K562 (cell line): ENCODE results near the gene TMEM107. TPM values are rescaled to one million over a fixed set of nuclear protein-coding genes. Genes with fewer than 3 reads are reported as not detected.
A peak's percentile ranks its signal among the peaks of the same experiment; 100 is the strongest.

ENCODE experiments used
- CBFB ChIP-seq: sonication (generic); formaldehyde crosslinking; IDR thresholded peaks from 2 replicates; pipeline ENCODE4 v1.4.0; 2020; ENCODE audit warnings: mild to moderate bottlenecking, missing genetic modification reagents
- CBX3 ChIP-seq, 2 experiments: IDR thresholded peaks; 1 replicate in 1 of 2; 2 replicates in 1 of 2; pipeline ENCODE4 v1.6.1; 2012; ENCODE audit warnings: inconsistent platforms in 2 of 2, low read length in 2 of 2, borderline replicate concordance in 1 of 2, control low read depth in 1 of 2
- GATAD2A ChIP-seq: fragments of 450-650 bp; IDR thresholded peaks from 2 replicates; pipeline ENCODE4 v1.6.1; 2017
- KDM5B ChIP-seq: fragments of 200-600 bp; sonication (generic); IDR thresholded peaks from 2 replicates; pipeline ENCODE4 v1.6.1; 2012; ENCODE audit warnings: low read depth, mild to moderate bottlenecking, moderate library complexity, low read length, control low read depth, inconsistent platforms; ENCODE audit not compliant: insufficient replicate concordance
- MEF2D ChIP-seq: conservative IDR thresholded peaks from 2 replicates; pipeline ENCODE4 v1.6.1; 2016; ENCODE audit warnings: low read depth, missing genetic modification characterization, missing compliant biosample characterization
- MTA3 ChIP-seq: fragments of 450-650 bp; formaldehyde crosslinking; IDR thresholded peaks from 2 replicates; pipeline ENCODE4 v1.6.1; 2017; ENCODE audit warnings: mild to moderate bottlenecking, borderline replicate concordance
- NCOA4 ChIP-seq: fragments of 450-650 bp; IDR thresholded peaks from 2 replicates; pipeline ENCODE4 v1.6.1; 2018; ENCODE audit warnings: mild to moderate bottlenecking; ENCODE audit not compliant: partially characterized antibody
- NRF1 ChIP-seq, 2 experiments: fragments of 450-650 bp; IDR thresholded peaks in 1 of 2; conservative IDR thresholded peaks in 1 of 2; 2 replicates each; pipeline ENCODE4 v1.6.1; 2014; ENCODE audit warnings: mild to moderate bottlenecking in 2 of 2
- NUFIP1 ChIP-seq: fragments of 450-650 bp; IDR thresholded peaks from 2 replicates; pipeline ENCODE4 v1.6.1; 2018; ENCODE audit not compliant: partially characterized antibody
- POLR2AphosphoS5 ChIP-seq: IDR thresholded peaks from 2 replicates; pipeline ENCODE4 v1.6.1; 2011; ENCODE audit warnings: mild to moderate bottlenecking, low read depth, low read length, moderate library complexity; ENCODE audit not compliant: control insufficient read depth, insufficient read depth
- PRMT5 ChIP-seq: sonication (generic); formaldehyde crosslinking; IDR thresholded peaks from 2 replicates; pipeline ENCODE4 v1.5.0; 2020; ENCODE audit warnings: missing genetic modification reagents
- STAT5B ChIP-seq: fragments of 250-450 bp; sonication (Bioruptor Pico); IDR thresholded peaks from 2 replicates; pipeline ENCODE4 v1.8.0; 2021; ENCODE audit warnings: mild to moderate bottlenecking, inconsistent platforms
- TAF1 ChIP-seq: IDR thresholded peaks from 2 replicates; pipeline ENCODE4 v1.6.1; 2011; ENCODE audit warnings: mild to moderate bottlenecking, low read length, moderate library complexity; ENCODE audit not compliant: insufficient read depth, control insufficient read depth, severe bottlenecking; ENCODE audit errors: extremely low read depth
- U2AF1 ChIP-seq: fragments of 200-400 bp; formaldehyde crosslinking; optimal IDR thresholded peaks from 2 replicates; pipeline ENCODE3; 2017; ENCODE audit warnings: mild to moderate bottlenecking, low read depth, low read length, moderate library complexity
- ZFX ChIP-seq: sonication (generic); formaldehyde crosslinking; IDR thresholded peaks from 2 replicates; pipeline ENCODE4 v1.8.0; 2022; ENCODE audit warnings: mild to moderate bottlenecking, missing genetic modification reagents, moderate library complexity
- ZNF324 ChIP-seq: fragments of 250-450 bp; sonication (Bioruptor Pico); IDR thresholded peaks from 2 replicates; pipeline ENCODE4 v1.4.0; 2020; ENCODE audit warnings: mild to moderate bottlenecking
- ZNF75A ChIP-seq: fragments of 450-650 bp; formaldehyde crosslinking; IDR thresholded peaks from 2 replicates; pipeline ENCODE4 v1.4.0; 2020; ENCODE audit warnings: mild to moderate bottlenecking
- polyA plus RNA-seq, 8 experiments: library from polyadenylated mRNA; depleted of rRNA in 4 of 8; stranded (reverse) in 5 of 8; unstranded in 3 of 8; fragments of >200 nt; fragmentation: Nextera tagmentation in 2 of 8; fragmentation: Illumina TruSeq in 1 of 8; extraction: Ambion mirVana in 2 of 8; extraction: Trizol in 1 of 8; gene quantifications; 2 replicates each; pipeline versions ENCODE4 v1.2.1 to v1.2.3, GENCODE V29; 2011 to 2014; ENCODE audit warnings: inconsistent platforms in 1 of 8, missing spikeins in 1 of 8
- total RNA-seq, 7 experiments: library from RNA; depleted of rRNA in 6 of 7; stranded (reverse); fragments of >200 nt in 6 of 7; fragmentation: Illumina TruSeq in 2 of 7; extraction: Trizol in 2 of 7; gene quantifications; 2 replicates each; pipeline versions ENCODE4 v1.2.1 to v1.2.3, GENCODE V29; 2011 to 2021; ENCODE audit warnings: low replicate concordance in 1 of 7
- TF ChIP-seq, protein P1 (sequence below): fragments of 200-400 bp; formaldehyde crosslinking; IDR thresholded peaks from 2 replicates; pipeline ENCODE4 v1.6.1; 2017; ENCODE audit warnings: mild to moderate bottlenecking, low read depth, low read length, moderate library complexity
- TF ChIP-seq, protein P2 (sequence below): sonication (generic); formaldehyde crosslinking; IDR thresholded peaks from 2 replicates; pipeline ENCODE4 v1.5.0; 2020; ENCODE audit warnings: missing genetic modification reagents
- TF ChIP-seq, protein P3 (sequence below): fragments of 250-450 bp; sonication (Bioruptor Pico); IDR thresholded peaks from 2 replicates; pipeline ENCODE4 v1.8.0; 2021; ENCODE audit warnings: borderline replicate concordance, mild to moderate bottlenecking, moderate library complexity; ENCODE audit not compliant: poor library complexity, severe bottlenecking
- TF ChIP-seq, protein P4 (sequence below): fragments of 200-800 bp; sonication (Bioruptor generic); IDR thresholded peaks from 2 replicates; pipeline ENCODE4 v1.6.1; 2017; ENCODE audit warnings: missing genetic modification characterization, missing compliant biosample characterization

TMEM107 gene
- total and polyA plus RNA-seq, 9 of the 15 experiments (the other 6 are each of a cell fraction or from before 2014, with no cell fraction given), result 7.1 to 26.2 (median 16.9) TPM

DNA sequence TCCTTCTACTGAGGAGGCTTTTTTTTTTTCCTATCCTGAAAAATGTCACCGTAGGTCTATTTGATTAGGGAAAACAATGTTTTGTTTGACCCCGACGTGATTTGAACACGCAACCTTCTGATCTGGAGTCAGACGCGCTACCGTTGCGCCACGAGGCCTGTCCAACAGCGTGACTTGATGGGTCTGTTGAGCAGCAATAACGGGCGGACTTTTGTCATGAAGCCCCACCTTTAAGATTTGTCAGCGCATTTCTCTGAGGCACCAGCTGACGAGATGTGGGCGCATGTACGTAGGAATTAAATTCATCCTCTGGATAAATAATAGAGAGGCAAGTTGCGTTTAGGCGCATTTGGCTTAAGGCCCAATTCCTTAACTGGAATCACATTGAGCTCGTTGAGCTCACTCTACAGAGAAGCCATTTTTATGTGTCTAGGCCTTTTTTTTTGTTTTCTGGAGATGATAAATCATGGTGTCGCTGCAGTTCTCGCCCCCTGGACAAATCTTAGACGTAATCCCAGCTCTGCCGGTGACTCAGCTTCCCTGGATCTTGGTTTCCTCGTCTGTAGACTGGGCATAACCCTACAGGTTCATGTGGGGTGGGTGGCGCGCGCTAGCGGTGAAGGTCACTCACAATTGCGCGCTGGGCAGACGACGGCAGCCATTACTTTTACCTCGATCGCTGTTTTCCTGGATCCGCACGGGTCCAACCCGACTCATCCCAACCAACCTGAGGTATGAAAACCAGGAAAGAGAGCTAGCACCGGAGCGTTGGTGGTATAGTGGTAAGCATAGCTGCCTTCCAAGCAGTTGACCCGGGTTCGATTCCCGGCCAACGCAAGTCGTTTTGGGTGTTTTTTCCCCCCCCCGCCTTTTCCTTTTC lies 44.8 kb upstream of the TMEM107 start (continued):
- TF ChIP-seq, protein P1, sequence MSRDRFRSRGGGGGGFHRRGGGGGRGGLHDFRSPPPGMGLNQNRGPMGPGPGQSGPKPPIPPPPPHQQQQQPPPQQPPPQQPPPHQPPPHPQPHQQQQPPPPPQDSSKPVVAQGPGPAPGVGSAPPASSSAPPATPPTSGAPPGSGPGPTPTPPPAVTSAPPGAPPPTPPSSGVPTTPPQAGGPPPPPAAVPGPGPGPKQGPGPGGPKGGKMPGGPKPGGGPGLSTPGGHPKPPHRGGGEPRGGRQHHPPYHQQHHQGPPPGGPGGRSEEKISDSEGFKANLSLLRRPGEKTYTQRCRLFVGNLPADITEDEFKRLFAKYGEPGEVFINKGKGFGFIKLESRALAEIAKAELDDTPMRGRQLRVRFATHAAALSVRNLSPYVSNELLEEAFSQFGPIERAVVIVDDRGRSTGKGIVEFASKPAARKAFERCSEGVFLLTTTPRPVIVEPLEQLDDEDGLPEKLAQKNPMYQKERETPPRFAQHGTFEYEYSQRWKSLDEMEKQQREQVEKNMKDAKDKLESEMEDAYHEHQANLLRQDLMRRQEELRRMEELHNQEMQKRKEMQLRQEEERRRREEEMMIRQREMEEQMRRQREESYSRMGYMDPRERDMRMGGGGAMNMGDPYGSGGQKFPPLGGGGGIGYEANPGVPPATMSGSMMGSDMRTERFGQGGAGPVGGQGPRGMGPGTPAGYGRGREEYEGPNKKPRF, result no peak
- TF ChIP-seq GATAD2A, result no peak
- TF ChIP-seq MTA3, result no peak
- TF ChIP-seq, protein P2, sequence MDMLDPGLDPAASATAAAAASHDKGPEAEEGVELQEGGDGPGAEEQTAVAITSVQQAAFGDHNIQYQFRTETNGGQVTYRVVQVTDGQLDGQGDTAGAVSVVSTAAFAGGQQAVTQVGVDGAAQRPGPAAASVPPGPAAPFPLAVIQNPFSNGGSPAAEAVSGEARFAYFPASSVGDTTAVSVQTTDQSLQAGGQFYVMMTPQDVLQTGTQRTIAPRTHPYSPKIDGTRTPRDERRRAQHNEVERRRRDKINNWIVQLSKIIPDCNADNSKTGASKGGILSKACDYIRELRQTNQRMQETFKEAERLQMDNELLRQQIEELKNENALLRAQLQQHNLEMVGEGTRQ (CRISPR knock-in tag), result no peak
- 0 out of 3 replicates have a peak, but pooled peaks of 1 of the 2 experiments have one; percentile 12 for TF ChIP-seq CBX3 (IDR thresholded peaks at IDR 0.05; ENCODE audit: borderline replicate concordance in 1 of 2, low read length in 2 of 2)
- no peak for TF ChIP-seq NUFIP1
- TF ChIP-seq TAF1, result no peak
- no peak for TF ChIP-seq ZNF75A (CRISPR knock-in tag)
- no peak for TF ChIP-seq NCOA4
- TF ChIP-seq ZNF324 (CRISPR knock-in tag), result no peak
- no peak for TF ChIP-seq MEF2D (tag)
- no peak for TF ChIP-seq PRMT5 (CRISPR knock-in tag)
- TF ChIP-seq NRF1 (conservative IDR thresholded peaks at IDR 0.05 in 1 of 2, IDR thresholded peaks at IDR 0.05 in 1 of 2), result peak in 1 of 2 experiments; percentile 4; a peak in 1 of 4 replicates
- no peak for TF ChIP-seq CBFB
- no peak for TF ChIP-seq POLR2AphosphoS5
- no peak for TF ChIP-seq KDM5B
- TF ChIP-seq ZFX, result no peak
- TF ChIP-seq, protein P3, sequence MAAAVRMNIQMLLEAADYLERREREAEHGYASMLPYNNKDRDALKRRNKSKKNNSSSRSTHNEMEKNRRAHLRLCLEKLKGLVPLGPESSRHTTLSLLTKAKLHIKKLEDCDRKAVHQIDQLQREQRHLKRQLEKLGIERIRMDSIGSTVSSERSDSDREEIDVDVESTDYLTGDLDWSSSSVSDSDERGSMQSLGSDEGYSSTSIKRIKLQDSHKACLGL (CRISPR knock-in tag), result no peak
- TF ChIP-seq STAT5B, result no peak
- no peak for TF ChIP-seq U2AF1
- TF ChIP-seq, protein P4, sequence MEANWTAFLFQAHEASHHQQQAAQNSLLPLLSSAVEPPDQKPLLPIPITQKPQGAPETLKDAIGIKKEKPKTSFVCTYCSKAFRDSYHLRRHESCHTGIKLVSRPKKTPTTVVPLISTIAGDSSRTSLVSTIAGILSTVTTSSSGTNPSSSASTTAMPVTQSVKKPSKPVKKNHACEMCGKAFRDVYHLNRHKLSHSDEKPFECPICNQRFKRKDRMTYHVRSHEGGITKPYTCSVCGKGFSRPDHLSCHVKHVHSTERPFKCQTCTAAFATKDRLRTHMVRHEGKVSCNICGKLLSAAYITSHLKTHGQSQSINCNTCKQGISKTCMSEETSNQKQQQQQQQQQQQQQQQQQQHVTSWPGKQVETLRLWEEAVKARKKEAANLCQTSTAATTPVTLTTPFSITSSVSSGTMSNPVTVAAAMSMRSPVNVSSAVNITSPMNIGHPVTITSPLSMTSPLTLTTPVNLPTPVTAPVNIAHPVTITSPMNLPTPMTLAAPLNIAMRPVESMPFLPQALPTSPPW (CRISPR knock-in tag), result peak; percentile 86
